Keratinocyte (primary cell): Measurements from ENCODE around the gene PTPRN2.

ENCODE experiments used
- EZH2 ChIP-seq: IDR thresholded peaks from one replicate; pipeline ENCODE4 v1.6.1; 2012; ENCODE audit warnings: inconsistent platforms, mild to moderate bottlenecking, low read length, moderate library complexity
- TF ChIP-seq, protein P1 (sequence below), 3 experiments: IDR thresholded peaks in 1 of 3; conservative IDR thresholded peaks in 1 of 3; optimal IDR thresholded peaks in 1 of 3; 2 replicates in 2 of 3; 3 replicates in 1 of 3; pipeline versions ENCODE3 to v1.5.1; 2011; ENCODE audit warnings: low read length in 3 of 3, mild to moderate bottlenecking in 3 of 3, moderate library complexity in 2 of 3, control low read depth in 1 of 3, inconsistent platforms in 1 of 3; ENCODE audit not compliant: insufficient read depth in 2 of 3; ENCODE audit errors: extremely low read depth in 1 of 3

- TF ChIP-seq, protein P1, sequence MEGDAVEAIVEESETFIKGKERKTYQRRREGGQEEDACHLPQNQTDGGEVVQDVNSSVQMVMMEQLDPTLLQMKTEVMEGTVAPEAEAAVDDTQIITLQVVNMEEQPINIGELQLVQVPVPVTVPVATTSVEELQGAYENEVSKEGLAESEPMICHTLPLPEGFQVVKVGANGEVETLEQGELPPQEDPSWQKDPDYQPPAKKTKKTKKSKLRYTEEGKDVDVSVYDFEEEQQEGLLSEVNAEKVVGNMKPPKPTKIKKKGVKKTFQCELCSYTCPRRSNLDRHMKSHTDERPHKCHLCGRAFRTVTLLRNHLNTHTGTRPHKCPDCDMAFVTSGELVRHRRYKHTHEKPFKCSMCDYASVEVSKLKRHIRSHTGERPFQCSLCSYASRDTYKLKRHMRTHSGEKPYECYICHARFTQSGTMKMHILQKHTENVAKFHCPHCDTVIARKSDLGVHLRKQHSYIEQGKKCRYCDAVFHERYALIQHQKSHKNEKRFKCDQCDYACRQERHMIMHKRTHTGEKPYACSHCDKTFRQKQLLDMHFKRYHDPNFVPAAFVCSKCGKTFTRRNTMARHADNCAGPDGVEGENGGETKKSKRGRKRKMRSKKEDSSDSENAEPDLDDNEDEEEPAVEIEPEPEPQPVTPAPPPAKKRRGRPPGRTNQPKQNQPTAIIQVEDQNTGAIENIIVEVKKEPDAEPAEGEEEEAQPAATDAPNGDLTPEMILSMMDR (optimal IDR thresholded peaks at IDR 0.05 in 1 of 3, IDR thresholded peaks at IDR 0.05 in 1 of 3, conservative IDR thresholded peaks at IDR 0.05 in 1 of 3; ENCODE audit: extremely low read depth in 1 of 3, insufficient read depth in 2 of 3, low read length in 3 of 3) = no peak
- no peak for TF ChIP-seq EZH2
Observed at GRCh38 chr7:157879391-157879790, 708.2 kb downstream of the PTPRN2 start.
